GM10847 (cell line): ENCODE results near the gene PITPNM3.

Experiments
- POLR2A ChIP-seq: IDR thresholded peaks from 2 replicates; pipeline ENCODE4 v1.6.1; 2011; ENCODE audit not compliant: insufficient read length; ENCODE audit errors: extremely low read depth

The PITPNM3 gene

DNA sequence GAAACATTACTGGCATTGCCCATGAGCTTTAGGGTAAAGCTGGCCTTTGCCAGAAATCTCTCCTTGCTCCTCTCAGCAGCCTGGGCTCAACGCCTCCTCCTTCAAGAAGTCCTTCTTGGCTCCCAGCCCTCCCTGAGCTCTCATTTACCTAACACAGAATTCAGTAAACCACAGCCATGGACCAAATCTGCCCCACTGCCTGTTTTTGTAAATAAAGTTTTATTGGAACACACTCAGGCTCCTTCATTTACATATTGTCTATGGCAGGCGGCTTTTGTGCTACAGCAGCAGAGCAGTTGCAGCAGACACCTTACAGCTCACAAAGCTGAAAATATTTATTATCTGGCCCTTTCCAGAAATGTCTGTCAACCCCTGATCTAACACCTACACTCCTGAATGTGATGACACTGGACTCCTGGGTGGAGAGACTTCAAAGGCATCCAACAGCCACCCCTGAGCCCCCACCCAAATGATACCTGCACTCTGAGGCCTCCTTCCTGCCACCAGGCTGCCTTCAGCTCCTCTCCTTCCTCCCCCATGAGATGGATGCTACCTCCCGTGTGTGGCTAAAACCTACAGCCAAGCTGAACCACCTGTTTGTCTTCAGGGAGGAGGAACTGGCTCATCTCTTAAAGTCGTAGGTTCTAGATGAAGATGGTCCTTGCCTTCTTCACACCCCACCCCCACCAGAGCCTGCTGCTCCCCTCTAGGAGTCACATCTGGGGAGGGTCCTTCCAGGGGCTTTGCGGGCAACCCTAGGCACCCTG, 70.5 kb downstream of the PITPNM3 start:
- TF ChIP-seq POLR2A = no peak

DNA sequence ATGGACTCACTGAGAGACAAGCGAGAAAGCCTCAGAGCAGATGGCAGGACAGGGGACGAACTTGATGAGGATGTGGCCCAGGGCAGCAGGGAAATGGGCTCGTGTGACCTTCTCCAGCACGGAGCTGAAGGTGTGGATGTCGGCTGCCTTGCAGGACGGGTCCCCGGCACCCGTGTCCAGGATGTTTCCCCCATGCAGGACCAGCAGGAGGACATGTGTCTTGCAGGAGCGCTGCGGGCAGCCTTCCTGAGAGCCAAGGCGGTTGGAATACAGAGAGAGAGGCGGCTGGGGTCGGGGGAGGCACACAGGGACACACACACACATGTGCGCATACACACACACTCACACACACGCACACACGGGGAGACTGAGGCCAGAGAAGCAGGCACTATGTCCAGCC, 72.8 kb downstream of the PITPNM3 start:
- no peak for TF ChIP-seq POLR2A

DNA sequence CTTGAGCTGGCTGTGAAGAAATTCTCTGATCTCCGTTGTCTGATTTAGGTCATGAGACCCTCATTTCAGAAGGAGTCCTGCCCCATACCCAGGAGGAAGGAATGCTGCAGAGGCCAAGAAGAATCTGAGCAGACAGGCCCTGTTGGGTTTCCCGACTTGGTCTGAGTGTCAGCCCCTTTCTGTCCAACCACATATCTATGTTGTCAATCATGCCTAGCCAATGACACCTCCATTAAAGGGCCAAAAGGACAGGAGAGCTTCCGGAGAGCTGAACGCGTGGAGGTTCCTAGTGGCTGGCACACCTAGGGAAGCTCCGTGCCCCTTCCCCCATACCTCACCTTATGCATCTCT, 74.3 kb downstream of the PITPNM3 start:
- TF ChIP-seq POLR2A = no peak

DNA sequence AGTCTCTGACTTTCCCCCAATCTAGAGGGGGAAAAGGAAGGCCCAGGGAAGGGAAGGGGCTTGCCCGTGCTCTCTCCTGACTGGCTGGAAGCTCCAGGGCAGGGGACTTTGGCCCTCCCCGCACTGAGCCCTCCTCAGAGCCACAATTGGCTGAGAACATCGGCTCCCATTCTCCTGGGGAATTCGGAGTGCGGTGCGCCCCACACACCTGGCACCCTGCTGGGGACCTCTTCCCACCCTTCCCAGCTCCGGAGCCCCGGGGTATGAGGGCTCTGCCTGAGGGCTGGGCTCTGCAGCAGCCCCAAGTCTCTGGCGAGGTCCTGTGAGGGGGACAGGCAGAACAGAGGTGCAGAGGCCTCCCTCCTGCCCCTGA, 76.1 kb downstream of the PITPNM3 start:
- TF ChIP-seq POLR2A = no peak

DNA sequence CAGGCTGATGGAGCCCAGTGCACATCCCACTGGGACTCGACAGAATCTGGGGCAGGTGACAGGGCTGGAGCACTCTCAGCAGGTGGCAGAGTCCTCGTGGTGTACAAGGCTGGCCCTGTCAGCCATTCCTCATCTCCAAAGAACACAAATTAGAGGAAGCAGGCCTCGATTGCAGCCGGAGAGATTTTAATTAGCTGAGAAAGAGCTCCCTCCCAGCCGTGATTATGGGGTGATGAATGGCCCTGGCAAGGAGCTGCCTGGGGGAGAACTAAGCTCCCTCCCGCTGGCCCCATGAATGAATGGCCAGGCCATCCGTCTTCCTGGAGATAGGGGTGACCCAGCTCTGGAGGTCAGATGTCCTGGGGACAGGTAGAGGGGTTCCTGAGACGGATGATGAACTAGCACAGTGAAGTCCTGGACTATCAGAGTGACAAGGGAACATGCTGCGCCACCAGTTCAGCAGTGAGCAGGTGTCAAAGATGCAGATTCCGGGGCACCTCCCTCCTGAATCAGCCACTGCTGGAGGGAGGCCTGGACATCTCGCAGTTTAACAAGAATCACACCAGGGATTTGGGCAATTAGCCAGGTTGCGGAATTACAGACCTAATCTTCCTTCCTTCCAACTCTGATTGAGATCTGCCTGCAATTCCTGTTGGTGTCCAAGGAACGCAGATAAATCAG, 76.6 kb downstream of the PITPNM3 start:
- TF ChIP-seq POLR2A = no peak

DNA sequence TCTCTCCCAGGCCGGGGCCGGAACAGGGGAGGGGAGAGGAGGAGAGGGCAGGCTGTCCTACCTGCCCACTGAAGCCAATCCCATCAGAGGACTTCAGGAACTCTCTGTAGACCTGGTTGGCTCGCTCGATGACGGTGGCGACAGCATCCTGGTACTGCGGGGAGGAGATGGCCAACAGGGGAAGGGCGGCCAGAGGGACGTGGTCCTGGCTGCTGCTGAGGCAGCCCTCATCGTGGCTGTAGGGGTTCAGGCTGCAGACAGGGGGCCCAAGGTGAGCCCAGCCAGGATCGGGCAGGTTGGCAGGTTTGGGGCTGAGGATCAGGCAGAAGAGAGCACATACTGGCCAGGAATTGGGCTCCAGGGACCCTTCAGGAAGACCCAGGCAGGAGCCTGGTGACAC, 77.9 kb downstream of the PITPNM3 start:
- no peak for TF ChIP-seq POLR2A

DNA sequence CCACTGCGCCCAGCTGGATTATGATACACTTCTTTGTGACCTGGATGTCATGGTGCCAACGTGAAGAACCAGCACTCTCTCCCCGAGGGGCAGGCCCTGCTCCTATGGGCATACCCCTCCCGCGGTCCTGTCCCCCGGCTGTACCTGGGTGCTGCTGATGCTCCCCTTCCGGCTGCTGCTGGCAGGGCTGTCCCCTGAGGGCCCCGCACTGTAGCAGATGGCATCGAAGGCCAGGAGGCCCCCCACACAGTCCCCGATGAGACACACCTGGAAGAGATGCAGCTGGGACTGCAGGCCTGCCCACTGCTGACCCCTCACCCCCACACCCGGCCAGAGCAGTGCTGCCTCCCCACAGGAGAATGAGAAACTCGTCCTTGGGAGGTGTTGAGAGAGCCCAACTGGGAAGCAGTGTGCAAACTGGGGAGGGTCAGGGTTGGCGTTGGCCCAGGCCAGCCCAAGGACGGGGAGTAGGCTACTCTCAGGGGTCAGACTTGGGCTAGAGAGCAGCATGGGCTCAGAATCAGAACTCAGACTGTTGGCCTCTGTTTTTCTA, 78.4 kb downstream of the PITPNM3 start:
- TF ChIP-seq POLR2A = no peak

DNA sequence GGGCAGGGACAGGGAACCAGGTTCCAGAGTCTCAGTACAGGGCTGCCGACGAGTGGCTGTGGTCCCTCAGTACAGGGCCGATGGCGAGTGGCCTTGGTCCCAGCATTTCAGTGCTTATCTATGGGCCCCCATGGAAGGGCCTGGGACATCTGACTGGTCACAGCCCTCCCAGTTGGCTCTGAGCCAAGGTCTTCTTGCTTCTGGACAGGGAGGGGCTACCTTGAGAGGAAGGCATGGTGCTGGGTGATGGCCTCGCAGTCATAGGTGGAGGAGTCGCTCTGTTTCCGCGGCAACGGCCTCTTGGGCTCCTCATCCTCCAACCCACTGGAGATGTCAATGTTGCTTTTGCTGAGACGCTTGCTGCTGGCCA, 79.6 kb downstream of the PITPNM3 start:
- TF ChIP-seq POLR2A = no peak

DNA sequence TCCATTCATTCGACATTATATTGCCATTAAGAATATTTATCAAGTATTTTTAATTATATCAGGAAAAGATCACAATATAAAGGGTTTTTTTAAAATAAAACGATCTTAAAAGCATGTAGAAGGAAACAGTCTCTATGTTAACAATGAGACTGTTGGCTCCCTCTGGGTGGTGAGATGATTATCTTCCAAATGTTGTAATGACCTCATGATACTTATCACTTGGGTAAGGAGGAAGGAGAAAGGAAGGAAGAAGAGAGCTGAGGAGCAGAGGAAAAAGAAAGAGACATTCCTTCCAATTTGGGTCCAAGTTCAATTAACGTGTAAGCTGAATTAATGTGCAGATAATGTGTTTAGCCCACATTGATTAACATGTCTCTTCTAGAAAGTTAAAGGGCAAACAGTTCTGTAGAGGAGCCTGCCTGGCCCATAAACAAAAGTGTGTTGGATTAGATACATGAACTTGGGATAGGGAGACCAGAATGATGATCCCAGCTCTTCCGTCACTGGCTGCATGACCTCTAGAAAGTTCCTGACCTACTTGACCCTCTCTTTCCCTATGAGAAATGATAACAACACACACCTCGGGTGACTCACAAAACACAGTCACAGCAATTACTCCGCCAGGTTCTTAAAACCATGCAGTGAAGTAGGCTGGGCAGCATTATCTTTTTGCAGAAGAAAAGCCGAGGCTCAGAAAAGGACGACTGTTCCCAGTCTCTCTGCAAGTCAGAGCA, 80.1 kb downstream of the PITPNM3 start:
- no peak for TF ChIP-seq POLR2A

DNA sequence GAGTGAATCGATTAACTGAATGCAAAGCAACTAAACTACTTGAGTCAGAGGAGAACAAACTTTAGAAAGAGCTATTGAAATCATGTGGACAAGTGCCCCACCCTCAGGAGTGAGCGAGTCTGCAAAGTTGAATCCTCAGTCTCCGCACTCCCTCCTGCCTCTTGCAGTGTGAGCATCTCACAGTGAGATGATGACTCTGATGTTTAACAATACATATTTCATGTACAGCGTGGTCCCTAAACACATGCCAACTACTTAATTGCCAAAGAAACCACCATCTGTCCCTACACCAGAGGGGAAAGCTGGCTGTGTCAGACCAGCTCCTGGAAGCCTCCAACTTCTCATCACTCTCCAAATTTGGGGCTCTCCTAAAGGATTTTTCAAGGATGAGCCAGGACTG, 80.9 kb downstream of the PITPNM3 start:
- TF ChIP-seq POLR2A = no peak

DNA sequence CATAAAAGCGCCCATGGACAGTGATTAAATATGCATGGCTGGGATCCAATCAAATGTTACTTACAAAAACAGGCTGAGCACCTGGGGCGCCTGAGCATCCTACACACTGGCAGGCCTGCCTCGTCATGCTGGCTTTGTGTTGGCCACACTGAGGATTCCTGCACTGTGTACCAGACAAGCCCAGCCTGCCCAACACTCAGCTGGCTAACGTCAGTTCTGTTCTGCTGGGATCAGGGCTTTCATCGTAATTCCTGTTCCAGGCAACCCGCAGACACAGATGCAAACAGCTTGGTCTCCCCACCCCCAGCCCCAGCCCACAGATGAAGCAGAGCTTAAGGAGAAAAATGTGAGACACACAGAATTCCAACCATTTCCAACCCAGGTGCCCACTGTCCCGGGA, 81.4 kb downstream of the PITPNM3 start:
- TF ChIP-seq POLR2A = no peak

DNA sequence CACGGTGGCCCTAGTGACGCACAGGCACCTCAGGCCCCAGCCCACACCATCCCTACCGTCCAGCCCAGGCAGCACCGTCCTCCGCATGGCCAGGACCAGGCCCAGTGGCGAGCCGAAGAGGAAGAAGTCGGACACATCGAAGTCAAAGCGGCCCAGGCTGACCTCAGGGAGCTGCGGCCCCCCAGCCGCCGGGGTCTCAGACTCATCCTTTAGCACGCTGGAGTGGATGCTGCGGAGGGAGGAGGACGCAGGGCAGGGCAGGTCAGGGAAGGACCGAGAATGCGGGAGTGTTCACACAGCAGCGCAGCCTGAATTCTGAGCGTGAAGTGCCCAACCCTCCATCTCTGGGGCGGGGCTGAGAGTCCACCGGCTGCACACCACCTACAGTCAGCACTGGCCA, 82.0 kb downstream of the PITPNM3 start:
- no peak for TF ChIP-seq POLR2A

DNA sequence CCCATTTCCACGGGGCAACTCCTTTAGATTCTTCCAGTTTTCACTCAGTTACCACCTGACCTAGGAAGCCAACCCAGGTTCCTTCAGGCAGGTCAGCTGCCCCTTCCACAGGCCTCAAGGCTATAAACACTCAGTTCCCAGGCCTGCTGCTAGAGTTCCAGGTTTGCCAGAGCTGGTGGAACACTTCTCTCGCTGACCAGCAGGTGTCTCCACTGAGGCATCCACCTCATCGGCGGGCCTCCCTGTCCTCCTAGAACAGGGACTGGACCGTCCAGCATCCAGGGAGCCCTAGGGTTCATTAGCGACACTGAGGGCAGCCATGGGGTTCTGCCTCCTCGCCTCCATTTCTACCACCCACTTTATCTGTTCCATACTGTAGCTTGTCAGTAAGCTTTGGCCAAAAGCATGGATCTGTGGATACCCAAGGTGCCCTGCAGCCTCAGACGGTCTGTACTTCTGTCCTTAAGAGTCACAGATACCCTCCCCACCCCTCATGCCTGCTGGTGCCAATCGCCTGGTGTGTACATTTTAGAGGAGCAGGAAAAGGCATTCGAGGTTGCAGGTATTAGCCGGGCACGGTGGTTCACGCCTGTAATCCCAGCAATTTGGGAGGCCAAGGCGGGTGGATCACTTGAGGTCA, 83.1 kb downstream of the PITPNM3 start:
- TF ChIP-seq POLR2A = no peak

DNA sequence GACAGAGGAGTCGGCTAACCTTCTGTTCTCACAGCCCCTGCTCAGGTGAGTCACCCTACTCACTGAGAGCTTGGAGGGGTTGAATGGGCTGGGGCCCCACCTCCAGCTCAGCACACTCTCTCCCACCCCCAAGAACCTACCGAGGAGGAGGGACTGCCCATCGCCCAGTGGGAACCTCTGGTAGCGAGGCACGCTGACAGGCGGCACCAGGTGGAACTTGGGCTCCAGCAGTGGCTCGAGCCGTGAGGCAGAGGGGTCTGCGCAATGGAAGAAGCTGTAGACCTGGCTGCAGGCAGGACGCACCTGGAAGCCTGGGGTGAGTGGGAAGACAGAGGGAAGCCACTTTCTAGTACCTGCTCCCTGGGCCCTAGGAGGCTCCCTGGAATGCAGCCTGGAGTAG, 83.8 kb downstream of the PITPNM3 start:
- TF ChIP-seq POLR2A = no peak
